Measurements from ENCODE around the gene CMTM7.

Gene CMTM7

GRCh38 chr3:32484436-32484835 lies 92.8 kb downstream of the CMTM7 start:
- no peak for TF ChIP-seq CTCF (conservative IDR thresholded peaks at IDR 0.05; ENCODE audit: low read depth, low read length)
- H3K4me3 ChIP-seq (ENCODE audit: low read depth, low read length): no peak overlapping the region

GRCh38 chr3:32487781-32488473 lies 96.3 kb downstream of the CMTM7 start:
- H3K4me3 ChIP-seq (ENCODE audit: low read depth, low read length): no peak overlapping the region
- DNase-seq (ENCODE audit: low read depth): peak; percentile 31
- no peak for TF ChIP-seq CTCF (conservative IDR thresholded peaks at IDR 0.05; ENCODE audit: low read depth, low read length)

More at GRCh38 chr3:32484436-32484835, 92.8 kb downstream of the CMTM7 start:
- no peak for DNase-seq (ENCODE audit: low read depth)

- no peak for TF ChIP-seq CTCF (conservative IDR thresholded peaks at IDR 0.05; ENCODE audit: low read depth, low read length)
- H3K4me3 ChIP-seq (ENCODE audit: low read depth, low read length): no peak overlapping the region
- no peak for DNase-seq (ENCODE audit: low read depth)
Measured at GRCh38 chr3:32488474-32489008, 96.9 kb downstream of the CMTM7 start.

- no peak overlapping the region for H3K4me3 ChIP-seq (ENCODE audit: low read depth, low read length)
- TF ChIP-seq CTCF (conservative IDR thresholded peaks at IDR 0.05; ENCODE audit: low read depth, low read length): no peak
- peak; percentile 36 for DNase-seq (ENCODE audit: low read depth)
Measured at GRCh38 chr3:32492684-32493436, 101.2 kb downstream of the CMTM7 start.

GRCh38 chr3:32493437-32494414 lies 102.1 kb downstream of the CMTM7 start:
- DNase-seq (ENCODE audit: low read depth): peak; percentile 13
- no peak for TF ChIP-seq CTCF (conservative IDR thresholded peaks at IDR 0.05; ENCODE audit: low read depth, low read length)
- H3K4me3 ChIP-seq (ENCODE audit: low read depth, low read length): no peak overlapping the region

GRCh38 chr3:32495085-32495484 lies 103.4 kb downstream of the CMTM7 start:
- no peak overlapping the region for H3K4me3 ChIP-seq (ENCODE audit: low read depth, low read length)
- no peak for TF ChIP-seq CTCF (conservative IDR thresholded peaks at IDR 0.05; ENCODE audit: low read depth, low read length)
- DNase-seq (ENCODE audit: low read depth): no peak

Measured in choroid plexus epithelial cell (primary cell).